ENCODE results near the gene CPPED1. TPM values are rescaled to one million over a fixed set of nuclear protein-coding genes. Genes with fewer than 3 reads are reported as not detected.

CPPED1 gene
- total RNA-seq, 1 experiment from 2014 or later, result 7.7 TPM

- no peaks in the 10 kb centered on the region for H3K9me2 ChIP-seq (replicated peaks; ENCODE audit: low read length)
- intact Hi-C loops (cut with micrococcal nuclease), result no loop called here
- H3K9me3 ChIP-seq (ENCODE audit: low read length), result no peaks in the 10 kb centered on the region
- no peaks in the 10 kb centered on the region for H3K79me2 ChIP-seq (ENCODE audit: low read length)
- no peaks in the 10 kb centered on the region for H3K36me3 ChIP-seq (ENCODE audit: low read depth, low read length)
- H3K4me2 ChIP-seq (ENCODE audit: low read length), result no peak overlapping the region
- CTCF ChIA-PET, result no interaction called here
- no TSS peak for BruUV-seq (replicated peaks)
- ATAC-seq (no peak), DNase-seq (no peak)
- H3F3A ChIP-seq (ENCODE audit: low read length, unreplicated experiment), result no peaks in the 10 kb centered on the region
- no peak overlapping the region for H3K4me3 ChIP-seq (ENCODE audit: low read length)
- no peak overlapping the region for H2AFZ ChIP-seq (ENCODE audit: low read length)
- POLR2A ChIA-PET (ENCODE audit: unreplicated experiment), result no interaction called here
- H3K27ac ChIP-seq (ENCODE audit: low read length), result no peak overlapping the region
- H4K20me1 ChIP-seq (ENCODE audit: low read length), result no peaks in the 10 kb centered on the region
- H3K9ac ChIP-seq (ENCODE audit: low read length), result no peak overlapping the region
- TF ChIP-seq CTCF (conservative IDR thresholded peaks at IDR 0.05; ENCODE audit: low read depth, low read length), result no peak
- no peak for TF ChIP-seq EZH2 (IDR thresholded peaks at IDR 0.05; ENCODE audit: low read length, unreplicated experiment)
- TF ChIP-seq EZH2phosphoT487 (IDR thresholded peaks at IDR 0.05; ENCODE audit: borderline replicate concordance, low read length), result no peak
- peaks cover 6% of the 10 kb centered on the region; the same call in 1 of the 2 replicates for H3K27me3 ChIP-seq (ENCODE audit: low read length)
- no peaks in the 10 kb centered on the region for H3K4me1 ChIP-seq (ENCODE audit: insufficient read depth, low read length)
These were observed 42.9 kb upstream of the CPPED1 start for GRCh38 chr16:12846592-12846991.

- Histone ChIP-seq H3K4me2 (ENCODE audit: low read length) (no peak overlapping the region), H3K4me3 (ENCODE audit: low read length) (no peak overlapping the region), H3K27me3 (ENCODE audit: low read length) (peaks cover 2% of the 10 kb centered on the region; the same call in 1 of the 2 replicates), H3F3A (ENCODE audit: low read length, unreplicated experiment) (no peaks in the 10 kb centered on the region), H3K9me2 (replicated peaks; ENCODE audit: low read length) (no peaks in the 10 kb centered on the region), H2AFZ (ENCODE audit: low read length) (no peak overlapping the region), H3K9ac (ENCODE audit: low read length) (no peak overlapping the region), H3K36me3 (ENCODE audit: low read depth, low read length) (no peaks in the 10 kb centered on the region), H3K79me2 (ENCODE audit: low read length) (no peaks in the 10 kb centered on the region), H3K4me1 (ENCODE audit: insufficient read depth, low read length) (no peaks in the 10 kb centered on the region), H3K9me3 (ENCODE audit: low read length) (no peaks in the 10 kb centered on the region), H4K20me1 (ENCODE audit: low read length) (no peaks in the 10 kb centered on the region), H3K27ac (ENCODE audit: low read length) (no peak overlapping the region)
- ATAC-seq (no peak), DNase-seq (no peak)
- TF ChIP-seq CTCF (conservative IDR thresholded peaks at IDR 0.05; ENCODE audit: low read depth, low read length) (no peak), EZH2 (IDR thresholded peaks at IDR 0.05; ENCODE audit: low read length, unreplicated experiment) (no peak), EZH2phosphoT487 (IDR thresholded peaks at IDR 0.05; ENCODE audit: borderline replicate concordance, low read length) (no peak)
- POLR2A ChIA-PET (ENCODE audit: unreplicated experiment), result no interaction called here
- intact Hi-C loops (cut with micrococcal nuclease), result no loop called here
- CTCF ChIA-PET, result no interaction called here
- BruUV-seq (replicated peaks), result no TSS peak
These were observed 41.6 kb upstream of the CPPED1 start for GRCh38 chr16:12845282-12845681.

GRCh38 chr16:12837756-12838155, 34.1 kb upstream of the CPPED1 start:
- ChIA-PET POLR2A (ENCODE audit: unreplicated experiment) (no interaction called here), CTCF (no interaction called here)
- H3K36me3 ChIP-seq (ENCODE audit: low read depth, low read length), result no peaks in the 10 kb centered on the region
- H3K27me3 ChIP-seq (ENCODE audit: low read length), result no peaks in the 10 kb centered on the region
- no peak for TF ChIP-seq CTCF (conservative IDR thresholded peaks at IDR 0.05; ENCODE audit: low read depth, low read length)
- no peak for TF ChIP-seq EZH2phosphoT487 (IDR thresholded peaks at IDR 0.05; ENCODE audit: borderline replicate concordance, low read length)
- no peak for TF ChIP-seq EZH2 (IDR thresholded peaks at IDR 0.05; ENCODE audit: low read length, unreplicated experiment)
- H3K9me2 ChIP-seq (replicated peaks; ENCODE audit: low read length), result no peaks in the 10 kb centered on the region
- H3F3A ChIP-seq (ENCODE audit: low read length, unreplicated experiment), result no peaks in the 10 kb centered on the region
- no peak overlapping the region for H3K4me3 ChIP-seq (ENCODE audit: low read length)
- H3K27ac ChIP-seq (ENCODE audit: low read length), result no peak overlapping the region
- intact Hi-C loops (cut with micrococcal nuclease), result no loop called here
- no peak overlapping the region for H2AFZ ChIP-seq (ENCODE audit: low read length)
- H3K9ac ChIP-seq (ENCODE audit: low read length), result no peak overlapping the region
- DNase-seq (no peak), ATAC-seq (no peak)
- no peaks in the 10 kb centered on the region for H4K20me1 ChIP-seq (ENCODE audit: low read length)
- no TSS peak for BruUV-seq (replicated peaks)
- H3K79me2 ChIP-seq (ENCODE audit: low read length), result no peaks in the 10 kb centered on the region
- H3K4me2 ChIP-seq (ENCODE audit: low read length), result no peak overlapping the region
- H3K4me1 ChIP-seq (ENCODE audit: insufficient read depth, low read length), result peaks cover 10% of the 10 kb centered on the region
- H3K9me3 ChIP-seq (ENCODE audit: low read length), result no peaks in the 10 kb centered on the region
